Measurements from ENCODE around the gene GINS2.
A peak's percentile ranks its signal among the peaks of the same experiment; 100 is the strongest.

Gene GINS2

DNA sequence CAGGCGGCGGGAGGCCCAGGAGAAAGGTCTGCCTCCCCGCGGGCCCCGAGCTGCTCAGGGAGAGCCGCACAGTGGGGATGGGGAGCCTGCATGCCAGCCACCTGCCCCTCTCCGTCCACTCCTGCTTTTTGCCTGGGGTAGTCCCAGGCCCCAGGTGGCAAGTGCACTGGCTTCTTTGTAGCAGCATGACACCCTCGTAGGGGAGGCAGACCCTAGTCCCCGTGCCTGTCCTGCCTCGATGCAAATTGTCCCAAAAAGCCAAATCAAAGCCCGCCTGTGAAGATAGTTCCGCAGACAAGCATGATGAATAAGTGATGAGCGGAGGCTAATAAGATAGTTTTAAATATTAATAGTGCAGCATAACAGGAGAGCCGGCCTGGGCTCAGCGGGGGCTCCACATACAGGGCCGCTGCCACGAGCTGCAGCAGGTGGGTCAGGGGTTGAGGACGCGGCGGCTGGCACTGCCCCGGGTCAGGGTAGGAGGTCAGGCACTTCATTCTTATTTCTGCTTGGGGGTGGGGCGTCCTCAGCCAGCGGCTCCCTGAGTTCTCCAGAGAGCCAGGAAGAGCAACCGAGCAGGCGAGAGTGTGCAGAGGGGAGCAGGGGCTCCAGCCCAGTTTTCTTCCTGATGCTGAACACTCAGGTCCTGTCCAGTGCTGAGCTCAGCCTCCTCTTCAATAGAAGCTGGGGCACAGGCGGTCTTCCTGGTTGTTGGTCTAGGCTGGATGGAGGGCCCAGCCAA is 26.8 kb downstream of the GINS2 start:
- H3K36me3 ChIP-seq (ENCODE audit: control insufficient read depth, insufficient read depth, low read length), result no peaks in the 10 kb centered on the region
- TF ChIP-seq CTCF (IDR thresholded peaks at IDR 0.05), result no peak
- no peak overlapping the region for H2AFZ ChIP-seq
- no peak overlapping the region for H3K9ac ChIP-seq
- no peaks in the 10 kb centered on the region for H3K27me3 ChIP-seq (ENCODE audit: control insufficient read depth, insufficient read depth, low read length)
- no peaks in the 10 kb centered on the region for H3K9me3 ChIP-seq (ENCODE audit: control insufficient read depth, low read length)
- H3K4me3 ChIP-seq (ENCODE audit: low read depth, low read length), result no peak overlapping the region
- peaks cover 17% of the 10 kb centered on the region for H3K4me1 ChIP-seq
- H3K79me2 ChIP-seq, result peaks cover 6% of the 10 kb centered on the region
- H3K4me2 ChIP-seq (ENCODE audit: low read length), result no peak overlapping the region
- H3K27ac ChIP-seq, result no peak overlapping the region

DNA sequence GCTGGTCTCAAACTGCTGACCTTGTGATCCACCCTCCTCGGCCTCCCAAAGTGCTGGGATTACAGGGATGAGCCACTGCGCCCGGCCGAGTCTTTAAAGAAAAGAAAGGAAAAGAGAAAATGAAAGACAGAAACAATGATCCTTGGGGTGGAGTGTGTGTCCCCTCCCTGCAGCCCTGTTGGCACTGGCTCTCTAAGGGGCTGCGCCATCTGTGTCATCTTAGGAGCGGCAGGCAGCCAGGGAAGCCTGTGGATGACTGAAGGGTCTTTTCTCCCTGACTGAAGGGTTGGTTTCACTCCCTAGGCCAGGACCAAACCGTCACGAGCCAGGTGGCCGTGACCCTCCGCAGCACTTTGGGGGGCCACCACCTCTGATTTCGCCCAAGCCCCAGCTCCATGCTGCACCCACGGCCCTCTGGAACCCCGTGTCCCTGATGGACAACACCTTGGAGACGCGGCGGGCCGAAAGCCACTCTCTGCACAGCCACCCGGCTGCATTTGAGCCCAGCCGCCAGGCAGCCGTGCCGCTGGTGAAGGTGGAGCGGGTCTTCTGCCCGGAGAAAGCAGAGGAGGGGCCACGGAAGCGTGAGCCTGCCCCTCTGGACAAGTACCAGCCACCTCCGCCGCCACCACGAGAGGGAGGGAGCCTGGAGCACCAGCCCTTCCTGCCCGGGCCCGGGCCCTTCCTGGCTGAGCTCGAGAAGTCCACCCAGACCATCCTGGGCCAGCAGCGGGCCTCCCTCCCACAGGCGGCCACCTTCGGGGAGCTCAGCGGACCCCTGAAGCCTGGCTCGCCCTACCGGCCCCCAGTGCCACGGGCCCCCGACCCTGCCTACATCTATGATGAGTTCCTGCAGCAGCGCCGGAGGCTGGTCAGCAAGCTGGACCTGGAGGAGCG is 27.7 kb downstream of the GINS2 start:
- H2AFZ ChIP-seq, result no peak overlapping the region
- no peaks in the 10 kb centered on the region for H3K9me3 ChIP-seq (ENCODE audit: control insufficient read depth, low read length)
- TF ChIP-seq CTCF (IDR thresholded peaks at IDR 0.05), result no peak
- H3K4me3 ChIP-seq (ENCODE audit: low read depth, low read length), result no peak overlapping the region
- no peak overlapping the region for H3K27ac ChIP-seq
- peaks cover 17% of the 10 kb centered on the region for H3K4me1 ChIP-seq
- H3K27me3 ChIP-seq (ENCODE audit: control insufficient read depth, insufficient read depth, low read length), result no peaks in the 10 kb centered on the region
- H3K79me2 ChIP-seq, result peaks cover 3% of the 10 kb centered on the region
- no peak overlapping the region for H3K4me2 ChIP-seq (ENCODE audit: low read length)
- H3K9ac ChIP-seq, result no peak overlapping the region
- H3K36me3 ChIP-seq (ENCODE audit: control insufficient read depth, insufficient read depth, low read length), result no peaks in the 10 kb centered on the region

GRCh38 chr16:85659805-85660511 is 28.8 kb downstream of the GINS2 start:
- TF ChIP-seq CTCF (IDR thresholded peaks at IDR 0.05), result peak; percentile 96
- Histone ChIP-seq H3K27me3 (ENCODE audit: control insufficient read depth, insufficient read depth, low read length) (no peaks in the 10 kb centered on the region), H3K36me3 (ENCODE audit: control insufficient read depth, insufficient read depth, low read length) (no peaks in the 10 kb centered on the region), H3K9ac (no peak overlapping the region), H3K4me1 (peaks cover 17% of the 10 kb centered on the region), H3K9me3 (ENCODE audit: control insufficient read depth, low read length) (no peaks in the 10 kb centered on the region), H3K79me2 (peaks cover under 1% of the 10 kb centered on the region), H3K4me2 (ENCODE audit: low read length) (no peak overlapping the region), H3K4me3 (ENCODE audit: low read depth, low read length) (no peak overlapping the region), H2AFZ (no peak overlapping the region), H3K27ac (no peak overlapping the region)

- H3K9ac ChIP-seq, result no peak overlapping the region
- H3K27me3 ChIP-seq (ENCODE audit: control insufficient read depth, insufficient read depth, low read length), result no peaks in the 10 kb centered on the region
- H3K4me2 ChIP-seq (ENCODE audit: low read length), result no peak overlapping the region
- H3K27ac ChIP-seq, result peak overlapping the region; percentile 34
- TF ChIP-seq CTCF (IDR thresholded peaks at IDR 0.05), result no peak
- H3K9me3 ChIP-seq (ENCODE audit: control insufficient read depth, low read length), result no peaks in the 10 kb centered on the region
- H3K4me3 ChIP-seq (ENCODE audit: low read depth, low read length), result no peak overlapping the region
- peaks cover 17% of the 10 kb centered on the region for H3K4me1 ChIP-seq
- no peaks in the 10 kb centered on the region for H3K79me2 ChIP-seq
- H3K36me3 ChIP-seq (ENCODE audit: control insufficient read depth, insufficient read depth, low read length), result no peaks in the 10 kb centered on the region
- H2AFZ ChIP-seq, result no peak overlapping the region
Measured at GRCh38 chr16:85659336-85659735, 29.4 kb downstream of the GINS2 start.
